HG02840 (cell line): ENCODE data around the gene AP1M1.

ENCODE experiments used
- ATAC-seq: cut with Tn5 transposase; IDR thresholded peaks from one replicate; pipeline ENCODE4 v1.9.1; 2021; ENCODE audit warnings: mild to moderate bottlenecking, moderate library complexity, moderate number of reproducible peaks; ENCODE audit not compliant: unreplicated experiment, low FRiP score

The AP1M1 gene

DNA sequence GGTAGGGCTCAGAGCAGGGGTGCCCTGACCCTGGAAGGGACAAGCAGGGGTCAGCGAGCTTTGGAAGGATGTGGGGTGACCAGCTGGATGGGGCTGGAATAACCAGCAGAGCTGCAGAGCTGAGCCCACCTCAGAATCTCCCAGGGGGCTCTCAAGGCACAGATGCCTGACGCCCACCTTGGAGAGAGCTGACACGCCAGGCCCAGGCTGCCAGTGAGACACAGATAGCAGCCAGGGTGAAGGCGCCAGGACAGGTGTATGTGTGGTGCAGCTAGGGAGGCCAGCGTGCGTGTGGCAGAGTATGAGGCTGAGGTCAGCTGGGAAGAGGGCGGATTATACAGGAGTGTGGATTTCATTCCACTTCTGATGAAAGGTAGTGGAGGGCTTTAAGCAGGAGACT is 8.9 kb downstream of the AP1M1 start:
- no peak for ATAC-seq

DNA sequence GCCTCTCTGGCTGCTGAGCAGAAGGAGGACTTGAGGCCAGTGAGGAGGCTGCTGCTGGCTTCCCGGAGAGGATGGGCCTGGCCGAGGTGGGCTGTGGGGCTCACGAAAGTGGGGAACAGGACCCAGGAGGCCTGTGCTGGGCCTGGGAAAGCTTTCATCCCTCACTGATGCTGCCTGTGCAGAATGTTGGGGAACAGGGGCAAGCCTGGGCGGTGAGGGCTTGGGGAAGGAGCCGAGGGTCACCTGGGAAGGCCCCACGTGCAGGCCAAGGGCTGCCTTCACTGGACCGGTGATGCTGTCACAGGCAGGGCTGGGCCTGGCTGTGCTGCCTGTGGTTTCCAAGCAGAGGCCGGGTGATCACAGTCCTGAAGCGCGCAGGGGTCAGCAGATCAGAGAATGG is 9.4 kb downstream of the AP1M1 start:
- no peak for ATAC-seq

DNA sequence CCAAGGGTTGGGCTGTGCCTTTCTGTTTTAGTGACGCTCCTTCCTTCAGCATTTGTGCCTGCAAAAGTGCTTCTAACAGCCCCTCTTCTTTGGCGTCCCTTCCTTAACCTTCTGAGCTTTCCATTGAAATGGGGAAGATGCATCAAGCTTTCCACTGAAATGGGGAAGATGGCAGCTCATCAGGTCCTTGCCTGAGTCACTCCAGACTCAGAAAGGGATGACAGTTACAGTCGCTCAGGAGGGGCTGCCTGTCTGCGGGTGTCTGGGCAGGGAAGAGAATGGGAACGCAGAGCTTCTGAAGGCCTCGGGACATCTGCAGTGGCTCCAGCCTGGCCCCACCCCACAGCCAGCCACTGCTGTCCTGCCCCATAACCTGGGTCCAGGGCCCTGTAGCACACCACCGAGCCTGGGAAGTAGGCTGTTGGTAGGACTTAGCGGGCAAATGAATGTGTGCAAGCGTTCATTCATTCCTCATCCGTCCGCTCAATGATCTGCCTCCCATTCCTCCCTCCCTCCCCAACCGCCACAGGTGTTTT is 9.8 kb downstream of the AP1M1 start:
- no peak for ATAC-seq

GRCh38 chr19:16208064-16208759 is 10.5 kb downstream of the AP1M1 start:
- ATAC-seq, result no peak

- ATAC-seq, result no peak
Measured at GRCh38 chr19:16208847-16209665, 11.3 kb downstream of the AP1M1 start.

DNA sequence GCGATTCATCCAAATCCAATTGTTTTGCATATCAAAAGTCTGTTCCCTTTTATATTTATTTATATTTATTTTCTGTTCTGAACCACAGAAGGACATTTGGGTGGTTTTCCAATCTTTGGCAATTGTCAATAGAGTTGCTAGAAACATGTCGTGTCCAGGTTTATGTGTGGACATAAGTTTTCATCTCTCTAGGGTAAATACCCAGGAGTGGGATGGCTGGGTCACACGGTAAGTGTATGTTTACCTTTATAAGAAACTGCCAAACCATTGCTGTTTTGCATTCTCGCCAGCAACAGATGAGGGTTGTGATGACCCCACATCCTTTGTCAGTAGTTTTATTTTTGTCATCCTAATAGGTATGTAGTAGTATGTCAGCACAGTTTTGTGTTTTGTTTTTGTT is 12.5 kb downstream of the AP1M1 start:
- ATAC-seq, result no peak

DNA sequence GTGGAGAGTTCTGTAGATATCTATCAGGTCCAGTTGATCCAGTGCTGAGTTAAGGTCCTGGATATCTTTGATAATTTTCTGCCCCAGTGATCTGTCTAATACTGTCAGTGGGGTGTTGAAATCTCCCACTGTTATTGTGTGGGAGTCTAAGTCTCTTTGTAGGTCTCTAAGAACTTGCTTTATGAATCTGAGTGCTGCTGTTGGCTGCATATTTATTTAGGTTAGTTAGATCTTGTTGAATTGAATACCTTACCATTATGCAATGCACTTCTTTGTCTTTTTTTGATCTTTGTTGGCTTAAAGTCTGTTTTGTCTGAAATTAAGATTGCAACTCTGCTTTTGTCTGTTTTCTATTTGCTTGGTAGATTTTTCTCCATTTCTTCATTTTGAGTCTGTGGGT is 15.4 kb downstream of the AP1M1 start:
- no peak for ATAC-seq

- ATAC-seq, result no peak
Measured at GRCh38 chr19:16216744-16217670, 19.3 kb downstream of the AP1M1 start.

DNA sequence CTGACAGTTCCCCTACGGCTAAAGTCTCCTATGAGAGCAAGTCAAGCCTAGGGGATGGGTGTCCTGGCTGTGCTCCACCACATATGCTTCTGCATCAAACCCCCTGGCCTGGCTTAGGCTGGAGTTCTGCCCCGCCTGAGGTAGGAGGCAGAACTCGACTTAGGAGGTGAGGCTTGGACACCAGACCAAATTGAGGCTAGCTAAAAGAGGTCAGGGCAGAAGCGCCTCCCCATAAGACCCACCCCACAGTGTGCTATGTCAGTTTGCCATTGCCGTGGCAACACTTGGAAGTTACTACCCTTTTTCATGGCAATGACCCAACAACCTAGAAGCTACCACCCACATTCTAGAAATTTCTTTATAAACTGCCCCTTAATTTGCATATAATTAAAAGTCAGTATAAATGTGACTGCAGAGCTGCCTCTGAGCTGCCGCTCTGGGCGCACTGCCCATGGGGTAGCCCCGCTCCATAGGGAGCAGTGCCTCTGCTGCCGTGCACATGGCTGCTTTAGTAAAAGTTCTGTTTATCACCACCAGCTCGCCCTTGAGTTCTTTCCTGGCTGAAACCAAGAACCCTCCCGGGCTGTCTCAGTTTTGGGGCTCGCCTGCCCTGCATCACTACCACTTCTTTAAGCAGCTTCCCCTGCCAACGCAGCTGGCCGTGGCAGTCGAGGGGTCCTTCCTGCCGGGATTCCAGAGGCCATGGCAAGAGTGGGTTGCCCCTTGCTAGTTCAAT is 20.2 kb downstream of the AP1M1 start:
- ATAC-seq, result no peak

- no peak for ATAC-seq
Measured at GRCh38 chr19:16218851-16219250, 21.1 kb downstream of the AP1M1 start.

DNA sequence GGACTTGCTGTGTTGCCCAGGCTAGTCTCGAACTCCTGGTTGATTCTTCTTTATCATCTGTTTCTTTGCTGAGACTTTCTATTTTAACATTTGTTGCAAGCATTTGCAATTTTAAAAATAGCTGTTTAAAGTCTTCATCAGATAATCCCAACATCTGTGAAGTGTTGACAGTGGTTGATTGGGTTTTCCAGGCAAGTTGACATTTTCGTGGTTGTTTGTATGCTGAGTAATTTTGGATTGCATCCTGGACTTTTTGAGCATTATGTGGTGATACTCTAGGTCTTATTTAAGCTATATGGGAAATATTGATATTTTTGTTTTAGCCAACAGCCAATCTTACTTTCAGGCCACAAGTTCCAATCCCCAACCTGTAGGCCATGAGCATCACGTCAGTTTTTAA is 25.1 kb downstream of the AP1M1 start:
- no peak for ATAC-seq

GRCh38 chr19:16223746-16224145 is 26.0 kb downstream of the AP1M1 start:
- ATAC-seq, result no peak

DNA sequence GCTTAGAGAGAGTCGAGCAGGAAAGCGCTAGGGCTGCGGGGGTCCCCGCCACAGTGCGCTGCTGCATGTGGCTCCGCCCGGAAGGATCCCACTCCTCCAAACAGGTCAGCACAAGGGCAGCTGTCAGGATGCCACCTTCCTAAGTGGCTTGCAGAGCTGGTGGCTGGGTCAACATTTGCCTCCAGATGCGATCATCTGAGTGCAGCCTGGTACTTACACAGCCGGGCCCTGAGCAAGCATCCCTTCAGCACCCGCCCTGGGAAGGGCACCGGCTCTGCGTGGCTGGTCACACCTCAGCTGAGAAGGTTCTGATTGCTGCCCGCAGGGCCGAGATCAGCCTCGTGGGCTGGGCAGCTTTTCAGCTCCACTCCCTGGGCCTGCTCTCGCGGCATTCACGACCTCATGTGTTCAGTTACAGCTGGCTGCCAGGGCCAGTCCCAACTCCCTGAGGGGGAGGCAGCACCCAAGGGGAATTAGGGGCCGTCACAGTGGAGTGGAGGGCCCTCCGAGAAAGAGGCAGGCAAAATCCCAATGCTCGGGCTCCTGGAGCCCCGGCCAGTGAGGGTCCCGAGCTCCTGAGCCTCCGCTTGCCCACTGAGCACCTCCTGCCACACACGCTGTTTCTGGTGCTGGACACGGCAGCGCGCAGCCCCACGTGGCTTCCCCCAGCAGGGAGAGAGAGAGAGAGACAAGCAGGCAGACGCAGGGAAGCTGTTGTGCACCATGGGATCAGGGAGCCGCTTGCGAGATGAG is 26.8 kb downstream of the AP1M1 start:
- ATAC-seq, result no peak

- no peak for ATAC-seq
Measured at GRCh38 chr19:16225279-16226183, 27.8 kb downstream of the AP1M1 start.

GRCh38 chr19:16226184-16226591 is 28.5 kb downstream of the AP1M1 start:
- no peak for ATAC-seq

GRCh38 chr19:16226878-16227836 is 29.4 kb downstream of the AP1M1 start:
- ATAC-seq, result no peak
